Measurements from ENCODE around the gene ARSH. TPM values are rescaled to one million over a fixed set of nuclear protein-coding genes. Genes with fewer than 3 reads are reported as not detected.

Gene ARSH
- total and polyA plus RNA-seq, 10 of the 15 experiments (the other 5 are each of a cell fraction or from before 2014, with no cell fraction given): 0.12 TPM; not detected in 9

GRCh38 chrX:2984342-2984741 lies 22.0 kb upstream of the ARSH start:
- Histone ChIP-seq H3K27me3 (replicated peaks in 1 of 2; ENCODE audit: control insufficient read depth in 2 of 2, insufficient read depth in 2 of 2, low read length in 1 of 2) (no peaks in the 10 kb centered on the region), H3K79me2 (ENCODE audit: control insufficient read depth, insufficient read depth, low read length) (no peaks in the 10 kb centered on the region), H2AFZ (ENCODE audit: control insufficient read depth, low read depth, low read length) (no peak overlapping the region), H4K20me1 (ENCODE audit: control insufficient read depth, insufficient read depth) (no peaks in the 10 kb centered on the region), H3K9me3 (replicated peaks; ENCODE audit: control insufficient read depth, insufficient read depth, low read length) (no peaks in the 10 kb centered on the region), H3K27ac (ENCODE audit: control insufficient read depth, insufficient read depth) (no peak overlapping the region), H3K36me3 (ENCODE audit: control insufficient read depth in 2 of 2, insufficient read depth in 2 of 2, low read length in 1 of 2) (no peaks in the 10 kb centered on the region), H3K9ac (ENCODE audit: control insufficient read depth, insufficient read depth, low read length) (no peak overlapping the region), H3K4me3 (no peak overlapping the region), H3K4me2 (ENCODE audit: control insufficient read depth, insufficient read depth) (no peak overlapping the region), H3K4me1 (ENCODE audit: control insufficient read depth, insufficient read depth, low read length) (no peaks in the 10 kb centered on the region)
- ATAC-seq (no peak), FAIRE-seq (no peak), DNase-seq (ENCODE audit: low read depth, low spot score) (no peak)
- intact Hi-C loops (cut with micrococcal nuclease; ENCODE audit: unreplicated experiment): no loop called here
- RAD21 ChIA-PET (ENCODE audit: unreplicated experiment): no interaction called here
- POLR2A ChIA-PET: no interaction called here
- SMC1A ChIA-PET (ENCODE audit: uncharacterized antibody, unreplicated experiment): no interaction called here
- in situ Hi-C loops (cut with MboI): no loop called here
- BruUV-seq (replicated peaks): no TSS peak
- CTCF ChIA-PET: no interaction called here
- 76% methylated on average over 4 of the region's 4 CpGs for WGBS (ENCODE audit: insufficient coverage, insufficient replicate concordance, low lambda C conversion rate, missing lambda C conversion rate)
- TF ChIP-seq CREB1 (IDR thresholded peaks at IDR 0.05; ENCODE audit: low read depth) (no peak), NFYB (IDR thresholded peaks at IDR 0.05; ENCODE audit: insufficient read depth, low read depth, low read length) (no peak), SRF (IDR thresholded peaks at IDR 0.05; ENCODE audit: low read depth in 2 of 2, low read length in 2 of 2) (no peak), POLR2AphosphoS2 (IDR thresholded peaks at IDR 0.05; ENCODE audit: low read depth, low read length) (no peak), ZBED1 (IDR thresholded peaks at IDR 0.05; ENCODE audit: borderline replicate concordance) (no peak), NFIC (IDR thresholded peaks at IDR 0.05; ENCODE audit: low read depth, low read length) (no peak), JUND (IDR thresholded peaks at IDR 0.05; ENCODE audit: low read depth, low read length) (no peak)

GRCh38 chrX:2989565-2989964 lies 16.8 kb upstream of the ARSH start:
- Histone ChIP-seq H3K27me3 (replicated peaks in 1 of 2; ENCODE audit: control insufficient read depth in 2 of 2, insufficient read depth in 2 of 2, low read length in 1 of 2) (no peaks in the 10 kb centered on the region), H3K4me2 (ENCODE audit: control insufficient read depth, insufficient read depth) (no peak overlapping the region)
- POLR2A ChIA-PET: no interaction called here
- TF ChIP-seq ZNF622 (IDR thresholded peaks at IDR 0.05) (no peak), ZNF687 (IDR thresholded peaks at IDR 0.05) (no peak), NFXL1 (IDR thresholded peaks at IDR 0.05; ENCODE audit: borderline replicate concordance) (no peak), NRF1 (conservative IDR thresholded peaks at IDR 0.05; ENCODE audit: low read depth, low read length) (no peak), YBX1 (IDR thresholded peaks at IDR 0.05) (no peak)
- TF ChIP-seq, protein P1, sequence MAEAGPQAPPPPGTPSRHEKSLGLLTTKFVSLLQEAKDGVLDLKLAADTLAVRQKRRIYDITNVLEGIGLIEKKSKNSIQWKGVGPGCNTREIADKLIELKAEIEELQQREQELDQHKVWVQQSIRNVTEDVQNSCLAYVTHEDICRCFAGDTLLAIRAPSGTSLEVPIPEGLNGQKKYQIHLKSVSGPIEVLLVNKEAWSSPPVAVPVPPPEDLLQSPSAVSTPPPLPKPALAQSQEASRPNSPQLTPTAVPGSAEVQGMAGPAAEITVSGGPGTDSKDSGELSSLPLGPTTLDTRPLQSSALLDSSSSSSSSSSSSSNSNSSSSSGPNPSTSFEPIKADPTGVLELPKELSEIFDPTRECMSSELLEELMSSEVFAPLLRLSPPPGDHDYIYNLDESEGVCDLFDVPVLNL (IDR thresholded peaks at IDR 0.05; ENCODE audit: low read depth, low read length): no peak

More at GRCh38 chrX:2989565-2989964, 16.8 kb upstream of the ARSH start:
- ChIA-PET SMC1A (ENCODE audit: uncharacterized antibody, unreplicated experiment) (no interaction called here), RAD21 (ENCODE audit: unreplicated experiment) (no interaction called here), CTCF (no interaction called here)
- in situ Hi-C loops (cut with MboI) (no loop called here), intact Hi-C loops (cut with micrococcal nuclease; ENCODE audit: unreplicated experiment) (no loop called here)
- Histone ChIP-seq H3K4me3 (no peak overlapping the region), H2AFZ (ENCODE audit: control insufficient read depth, low read depth, low read length) (no peak overlapping the region), H3K9ac (ENCODE audit: control insufficient read depth, insufficient read depth, low read length) (no peak overlapping the region), H4K20me1 (ENCODE audit: control insufficient read depth, insufficient read depth) (no peaks in the 10 kb centered on the region), H3K9me3 (replicated peaks; ENCODE audit: control insufficient read depth, insufficient read depth, low read length) (no peaks in the 10 kb centered on the region), H3K79me2 (ENCODE audit: control insufficient read depth, insufficient read depth, low read length) (no peaks in the 10 kb centered on the region), H3K36me3 (ENCODE audit: control insufficient read depth in 2 of 2, insufficient read depth in 2 of 2, low read length in 1 of 2) (no peaks in the 10 kb centered on the region), H3K4me1 (ENCODE audit: control insufficient read depth, insufficient read depth, low read length) (no peaks in the 10 kb centered on the region), H3K27ac (ENCODE audit: control insufficient read depth, insufficient read depth) (no peak overlapping the region)
- no peak for FAIRE-seq
- no peak for DNase-seq (ENCODE audit: low read depth, low spot score)
- no peak for ATAC-seq
- WGBS (ENCODE audit: insufficient coverage, insufficient replicate concordance, low lambda C conversion rate, missing lambda C conversion rate): 22% methylated on average over 2 of the region's 2 CpGs
- BruUV-seq (replicated peaks): no TSS peak
